ENCODE data around the gene SLC44A5. TPM values are rescaled to one million over a fixed set of nuclear protein-coding genes. Genes with fewer than 3 reads are reported as not detected.
"Not testable (repeated sequence)": the region's sequence is repeated elsewhere in the genome, so short reads cannot be mapped to it uniquely, and the experiment has no call there.

The SLC44A5 gene
- total RNA-seq, 1 experiment from 2014 or later = 0.80 TPM

- TF ChIP-seq EZH2 (IDR thresholded peaks at IDR 0.05; ENCODE audit: borderline replicate concordance, low read depth, low read length, poor library complexity, severe bottlenecking) (no peak), CTCF (conservative IDR thresholded peaks at IDR 0.05; ENCODE audit: low read depth, low read length) (no peak)
- DNase-seq (ENCODE audit: low spot score) = no peak
- H3K27me3 ChIP-seq (replicated peaks; ENCODE audit: insufficient read depth, low read depth, low read length, poor library complexity) = peaks cover 62% of the 10 kb centered on the region
- H3K4me1 ChIP-seq (ENCODE audit: insufficient read depth, low read length, poor library complexity, severe bottlenecking) = no peaks in the 10 kb centered on the region
- intact Hi-C loops (cut with micrococcal nuclease; ENCODE audit: unreplicated experiment) = no loop called here
- BruUV-seq (replicated peaks) = no TSS peak
- H3K9me3 ChIP-seq (ENCODE audit: low read depth, low read length, poor library complexity, severe bottlenecking) = no peaks in the 10 kb centered on the region
- POLR2A ChIA-PET (ENCODE audit: low non-redundant PET) = no interaction called here
- CTCF ChIA-PET = no interaction called here
- H3K4me3 ChIP-seq (ENCODE audit: low read depth, low read length, poor library complexity, severe bottlenecking) = no peak overlapping the region
- no peaks in the 10 kb centered on the region for H3K36me3 ChIP-seq (ENCODE audit: insufficient read depth, low read length, poor library complexity, severe bottlenecking)
- no peak overlapping the region for H3K27ac ChIP-seq (ENCODE audit: low read depth, low read length, poor library complexity, severe bottlenecking)
Observed at GRCh38 chr1:75198761-75199160, 412.2 kb downstream of the SLC44A5 start.

- H3K4me1 ChIP-seq (ENCODE audit: insufficient read depth, low read length, poor library complexity, severe bottlenecking) = no peaks in the 10 kb centered on the region
- POLR2A ChIA-PET (ENCODE audit: low non-redundant PET) = no interaction called here
- no peaks in the 10 kb centered on the region for H3K9me3 ChIP-seq (ENCODE audit: low read depth, low read length, poor library complexity, severe bottlenecking)
- H3K4me3 ChIP-seq (ENCODE audit: low read depth, low read length, poor library complexity, severe bottlenecking) = no peak overlapping the region
- TF ChIP-seq EZH2 (IDR thresholded peaks at IDR 0.05; ENCODE audit: borderline replicate concordance, low read depth, low read length, poor library complexity, severe bottlenecking) (no peak), CTCF (conservative IDR thresholded peaks at IDR 0.05; ENCODE audit: low read depth, low read length) (no peak)
- DNase-seq (ENCODE audit: low spot score) = no peak
- H3K27ac ChIP-seq (ENCODE audit: low read depth, low read length, poor library complexity, severe bottlenecking) = no peak overlapping the region
- H3K27me3 ChIP-seq (replicated peaks; ENCODE audit: insufficient read depth, low read depth, low read length, poor library complexity) = peaks cover 68% of the 10 kb centered on the region
- BruUV-seq (replicated peaks) = no TSS peak
- H3K36me3 ChIP-seq (ENCODE audit: insufficient read depth, low read length, poor library complexity, severe bottlenecking) = no peaks in the 10 kb centered on the region
- intact Hi-C loops (cut with micrococcal nuclease; ENCODE audit: unreplicated experiment) = no loop called here
- CTCF ChIA-PET = no interaction called here
Observed at GRCh38 chr1:75198163-75198562, 412.8 kb downstream of the SLC44A5 start.

- POLR2A ChIA-PET (ENCODE audit: low non-redundant PET) = no interaction called here
- Histone ChIP-seq H3K9me3 (ENCODE audit: low read depth, low read length, poor library complexity, severe bottlenecking) (no peaks in the 10 kb centered on the region), H3K4me1 (ENCODE audit: insufficient read depth, low read length, poor library complexity, severe bottlenecking) (no peaks in the 10 kb centered on the region), H3K4me3 (ENCODE audit: low read depth, low read length, poor library complexity, severe bottlenecking) (no peak overlapping the region), H3K36me3 (ENCODE audit: insufficient read depth, low read length, poor library complexity, severe bottlenecking) (no peaks in the 10 kb centered on the region), H3K27me3 (replicated peaks; ENCODE audit: insufficient read depth, low read depth, low read length, poor library complexity) (peaks cover 52% of the 10 kb centered on the region), H3K27ac (ENCODE audit: low read depth, low read length, poor library complexity, severe bottlenecking) (no peak overlapping the region)
- BruUV-seq (replicated peaks) = no TSS peak
- intact Hi-C loops (cut with micrococcal nuclease; ENCODE audit: unreplicated experiment) = no loop called here
- DNase-seq (ENCODE audit: low spot score) = no peak
- TF ChIP-seq EZH2 (IDR thresholded peaks at IDR 0.05; ENCODE audit: borderline replicate concordance, low read depth, low read length, poor library complexity, severe bottlenecking) = no peak
- no peak for TF ChIP-seq CTCF (conservative IDR thresholded peaks at IDR 0.05; ENCODE audit: low read depth, low read length)
- CTCF ChIA-PET = no interaction called here
Observed at GRCh38 chr1:75188892-75189291, 422.0 kb downstream of the SLC44A5 start.

- H3K36me3 ChIP-seq (ENCODE audit: insufficient read depth, low read length, poor library complexity, severe bottlenecking); POLR2A ChIA-PET (ENCODE audit: low non-redundant PET); H3K27ac ChIP-seq (ENCODE audit: low read depth, low read length, poor library complexity, severe bottlenecking); H3K9me3 ChIP-seq (ENCODE audit: low read depth, low read length, poor library complexity, severe bottlenecking); H3K4me3 ChIP-seq (ENCODE audit: low read depth, low read length, poor library complexity, severe bottlenecking); intact Hi-C loops (cut with micrococcal nuclease; ENCODE audit: unreplicated experiment); H3K27me3 ChIP-seq (replicated peaks; ENCODE audit: insufficient read depth, low read depth, low read length, poor library complexity); CTCF ChIA-PET; BruUV-seq (replicated peaks); H3K4me1 ChIP-seq (ENCODE audit: insufficient read depth, low read length, poor library complexity, severe bottlenecking); DNase-seq (ENCODE audit: low spot score): not testable (repeated sequence)
Observed at GRCh38 chr1:75181214-75181955, 429.5 kb downstream of the SLC44A5 start.
